ENCODE results near the gene ZNF862.

The ZNF862 gene

GRCh38 chr7:149849174-149849573, 11.0 kb downstream of the ZNF862 start:
- DNase-seq = no peak

DNA sequence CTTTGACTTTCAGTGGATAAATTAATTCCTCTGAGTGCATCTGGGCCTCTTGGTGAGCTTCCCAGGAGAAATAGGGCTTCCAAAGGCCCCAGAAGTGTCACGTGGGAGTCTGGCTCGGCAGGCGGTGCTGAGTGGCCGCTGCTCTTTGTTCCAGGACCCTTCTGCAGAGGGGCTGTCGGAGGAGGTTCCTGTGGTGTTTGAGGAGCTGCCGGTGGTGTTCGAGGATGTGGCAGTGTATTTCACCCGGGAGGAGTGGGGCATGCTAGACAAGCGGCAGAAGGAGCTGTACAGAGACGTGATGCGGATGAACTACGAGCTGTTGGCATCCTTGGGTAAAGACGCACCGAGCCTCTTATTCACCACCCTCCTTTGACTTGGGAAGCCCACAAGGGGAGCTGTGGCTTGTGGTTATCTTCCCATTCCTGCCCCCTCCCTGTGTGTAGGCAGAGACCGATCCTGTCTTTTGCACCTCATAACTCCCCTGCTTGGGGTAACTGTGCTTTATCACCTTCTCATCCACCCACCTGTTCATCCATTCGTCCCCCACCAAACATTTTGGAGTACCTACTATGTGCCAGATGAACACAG, 11.9 kb downstream of the ZNF862 start:
- no peak for DNase-seq

DNA sequence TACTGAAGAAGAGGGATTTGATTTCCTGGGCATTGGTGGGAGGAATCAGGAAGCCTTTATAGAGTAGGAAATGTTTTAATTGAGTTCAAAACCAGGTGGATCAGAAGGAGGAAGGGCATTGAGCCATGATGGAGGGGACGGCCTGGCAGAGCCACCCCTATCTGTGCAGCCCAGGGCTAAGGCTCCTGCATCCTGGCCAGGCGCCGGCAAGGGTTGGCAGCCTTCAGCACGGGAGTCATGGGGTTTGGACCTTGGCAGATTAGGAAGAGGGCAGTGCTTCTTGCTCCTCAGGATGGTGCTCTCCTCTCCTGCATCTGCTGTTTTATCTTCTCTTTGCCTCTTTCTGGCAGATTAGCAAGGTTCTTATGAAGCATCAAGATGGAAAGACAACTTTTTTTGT, 12.5 kb downstream of the ZNF862 start:
- no peak for DNase-seq

- DNase-seq = no peak
Measured at GRCh38 chr7:149851449-149851848, 13.3 kb downstream of the ZNF862 start.

GRCh38 chr7:149853157-149853556, 15.0 kb downstream of the ZNF862 start:
- DNase-seq = no peak

GRCh38 chr7:149854611-149855360, 16.6 kb downstream of the ZNF862 start:
- no peak for DNase-seq

DNA sequence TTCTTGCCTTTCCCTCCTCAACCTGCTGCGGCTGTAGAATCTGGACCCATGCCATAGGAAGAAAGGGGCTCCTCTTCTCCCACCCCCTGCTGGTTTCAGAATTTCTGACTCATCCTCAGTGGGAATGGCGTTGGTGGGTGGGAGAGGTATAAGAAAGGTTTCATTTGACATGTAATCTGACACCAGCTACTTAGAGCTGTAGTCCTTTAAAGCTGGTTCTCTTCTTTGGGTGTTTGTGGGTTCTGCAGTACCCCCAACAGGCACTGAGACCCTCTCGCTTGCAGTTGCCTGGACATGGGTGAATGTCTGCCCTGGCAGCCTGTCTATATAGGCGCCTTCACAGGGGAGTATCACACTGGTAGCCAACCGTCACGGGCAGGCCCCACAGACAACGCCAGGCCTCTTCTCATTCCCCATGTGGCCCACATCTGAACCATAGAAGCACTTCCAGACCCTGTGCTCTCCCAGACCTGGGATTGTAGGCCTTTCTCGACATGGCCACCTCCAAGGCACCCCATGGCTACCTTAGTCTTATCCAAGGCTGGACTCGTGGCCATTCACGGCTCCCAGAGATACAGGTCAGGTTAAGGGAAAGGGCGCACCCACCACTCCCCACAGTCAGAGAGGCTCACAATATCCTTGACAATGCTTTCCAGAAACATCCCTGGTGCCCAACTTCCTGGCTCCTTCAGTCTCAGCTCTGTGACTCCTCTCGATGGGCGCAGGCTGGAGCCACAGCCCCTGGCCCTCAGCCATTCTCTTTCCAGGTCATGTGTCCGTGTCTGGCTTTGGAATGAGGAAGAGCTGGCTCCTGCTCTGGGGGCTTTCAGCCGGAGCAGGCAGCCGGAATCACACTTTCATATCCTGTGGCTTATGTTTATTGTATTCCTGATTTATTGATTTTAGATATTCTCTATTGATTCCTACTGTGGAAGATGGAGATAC, 17.5 kb downstream of the ZNF862 start:
- no peak for DNase-seq

DNA sequence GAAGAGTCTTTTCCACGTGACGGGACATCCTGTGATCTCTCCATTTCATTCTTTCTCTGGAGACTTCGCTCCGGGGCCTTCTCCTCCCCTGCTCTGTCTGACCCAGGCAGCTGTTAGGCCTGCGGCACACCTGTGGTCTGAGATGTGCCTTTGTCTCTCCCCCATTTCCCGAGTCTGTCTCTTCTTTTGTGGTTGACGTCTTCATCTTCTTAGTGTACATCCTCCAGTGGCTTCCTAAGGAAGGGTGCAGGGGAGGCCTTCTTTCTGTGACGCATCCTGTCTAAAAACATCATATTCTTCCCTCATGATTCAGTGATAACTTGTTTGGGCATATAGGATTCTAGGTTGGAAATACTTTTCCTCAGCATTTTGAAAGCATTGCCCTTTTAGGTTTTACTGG, 18.4 kb downstream of the ZNF862 start:
- DNase-seq = no peak

DNA sequence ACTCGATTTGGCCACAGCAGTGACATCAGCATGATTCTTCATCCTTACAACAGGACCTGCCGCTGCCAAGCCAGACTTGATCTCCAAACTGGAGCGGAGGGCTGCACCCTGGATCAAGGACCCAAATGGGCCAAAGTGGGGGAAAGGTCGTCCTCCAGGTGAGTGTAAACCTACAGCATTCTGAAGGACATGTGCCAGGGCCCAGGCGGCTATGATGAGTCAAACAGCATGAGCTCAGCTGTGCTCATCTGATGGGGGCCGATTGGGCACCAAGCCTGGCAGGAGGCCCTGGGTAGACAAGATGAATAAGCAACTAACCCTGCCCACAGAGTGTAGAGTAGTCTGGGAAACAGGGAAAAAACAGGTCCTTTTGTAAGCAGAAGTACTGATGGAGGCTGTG, 21.2 kb downstream of the ZNF862 start:
- DNase-seq = no peak

GRCh38 chr7:149859876-149860275, 21.7 kb downstream of the ZNF862 start:
- no peak for DNase-seq

DNA sequence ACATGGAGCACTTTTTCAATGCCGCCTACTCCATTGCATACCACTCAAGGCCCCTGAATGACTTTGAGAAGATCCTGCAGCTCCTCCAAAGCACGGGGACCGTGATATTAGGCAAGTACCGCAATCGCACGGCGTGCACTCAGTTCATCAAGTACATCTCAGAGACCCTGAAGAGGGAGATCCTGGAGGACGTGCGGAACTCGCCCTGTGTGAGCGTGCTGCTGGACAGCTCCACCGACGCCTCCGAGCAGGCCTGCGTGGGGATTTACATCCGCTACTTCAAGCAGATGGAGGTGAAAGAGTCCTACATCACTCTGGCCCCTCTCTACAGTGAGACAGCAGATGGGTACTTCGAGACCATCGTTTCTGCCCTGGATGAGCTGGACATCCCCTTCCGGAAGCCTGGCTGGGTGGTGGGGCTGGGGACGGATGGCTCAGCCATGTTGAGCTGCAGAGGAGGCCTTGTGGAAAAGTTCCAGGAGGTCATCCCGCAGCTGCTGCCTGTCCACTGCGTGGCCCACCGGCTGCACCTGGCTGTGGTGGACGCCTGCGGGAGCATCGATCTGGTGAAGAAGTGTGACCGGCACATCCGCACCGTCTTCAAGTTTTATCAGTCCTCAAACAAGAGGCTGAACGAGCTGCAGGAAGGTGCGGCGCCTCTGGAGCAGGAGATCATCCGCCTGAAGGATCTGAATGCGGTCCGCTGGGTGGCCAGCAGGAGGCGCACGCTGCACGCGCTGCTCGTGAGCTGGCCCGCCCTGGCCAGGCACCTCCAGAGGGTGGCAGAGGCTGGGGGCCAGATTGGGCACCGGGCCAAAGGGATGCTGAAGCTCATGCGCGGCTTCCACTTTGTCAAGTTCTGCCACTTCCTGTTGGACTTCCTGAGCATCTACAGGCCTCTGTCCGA, 22.9 kb downstream of the ZNF862 start:
- DNase-seq = no peak

DNA sequence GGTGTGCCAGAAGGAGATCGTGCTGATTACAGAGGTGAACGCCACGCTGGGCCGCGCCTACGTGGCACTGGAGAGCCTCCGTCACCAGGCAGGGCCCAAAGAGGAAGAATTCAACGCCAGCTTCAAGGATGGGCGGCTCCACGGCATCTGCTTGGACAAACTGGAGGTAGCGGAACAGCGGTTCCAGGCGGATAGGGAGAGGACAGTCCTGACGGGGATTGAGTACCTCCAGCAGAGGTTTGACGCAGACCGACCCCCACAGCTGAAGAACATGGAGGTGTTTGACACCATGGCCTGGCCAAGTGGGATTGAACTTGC, 23.5 kb downstream of the ZNF862 start:
- DNase-seq = no peak

- no peak for DNase-seq
Measured at GRCh38 chr7:149862156-149862555, 24.0 kb downstream of the ZNF862 start.

DNA sequence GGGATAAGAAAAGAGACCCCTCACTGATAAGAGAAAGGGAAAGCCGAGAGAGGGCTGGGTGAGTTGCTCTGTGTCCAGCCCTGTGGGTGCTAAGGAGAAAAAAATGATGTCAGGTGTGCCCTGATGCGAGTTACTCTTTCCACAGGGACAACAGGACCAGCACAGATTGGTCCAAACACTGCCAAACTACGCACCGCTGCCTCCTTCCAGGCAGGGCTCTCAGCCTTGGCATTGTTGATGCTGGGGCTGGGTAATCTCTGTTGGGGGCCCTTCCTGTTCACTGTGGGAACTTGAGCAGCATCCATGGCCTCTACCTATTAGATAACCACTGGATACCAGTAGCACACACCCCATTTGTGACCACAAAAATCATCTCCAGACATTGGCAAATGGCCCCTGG, 25.3 kb downstream of the ZNF862 start:
- no peak for DNase-seq

GRCh38 chr7:149864023-149864422, 25.8 kb downstream of the ZNF862 start:
- DNase-seq = no peak

- no peak for DNase-seq
Measured at GRCh38 chr7:149864751-149865150, 26.6 kb downstream of the ZNF862 start.

DNA sequence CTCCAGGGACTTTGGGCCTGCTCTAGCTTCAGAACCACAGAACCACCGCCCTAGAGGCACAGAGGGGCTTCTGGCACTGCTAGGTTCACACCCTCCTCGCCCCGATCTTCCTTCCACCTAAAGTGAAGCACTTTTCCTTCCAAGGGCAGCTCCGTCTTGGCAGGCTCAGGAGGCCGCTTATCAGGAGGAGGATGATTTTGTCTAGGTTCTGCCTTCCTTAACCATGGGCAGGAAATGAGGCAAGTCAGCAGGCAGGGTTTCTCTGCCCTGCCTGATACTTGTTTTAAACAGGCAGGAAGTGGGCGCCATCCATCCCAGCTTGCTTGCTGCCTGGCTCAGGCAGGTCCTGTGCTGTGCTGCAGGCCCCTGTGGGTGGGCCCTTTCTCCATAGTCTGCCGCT, 27.3 kb downstream of the ZNF862 start:
- DNase-seq = peak in 2 of 4 experiments; percentile 48 to 56

DNA sequence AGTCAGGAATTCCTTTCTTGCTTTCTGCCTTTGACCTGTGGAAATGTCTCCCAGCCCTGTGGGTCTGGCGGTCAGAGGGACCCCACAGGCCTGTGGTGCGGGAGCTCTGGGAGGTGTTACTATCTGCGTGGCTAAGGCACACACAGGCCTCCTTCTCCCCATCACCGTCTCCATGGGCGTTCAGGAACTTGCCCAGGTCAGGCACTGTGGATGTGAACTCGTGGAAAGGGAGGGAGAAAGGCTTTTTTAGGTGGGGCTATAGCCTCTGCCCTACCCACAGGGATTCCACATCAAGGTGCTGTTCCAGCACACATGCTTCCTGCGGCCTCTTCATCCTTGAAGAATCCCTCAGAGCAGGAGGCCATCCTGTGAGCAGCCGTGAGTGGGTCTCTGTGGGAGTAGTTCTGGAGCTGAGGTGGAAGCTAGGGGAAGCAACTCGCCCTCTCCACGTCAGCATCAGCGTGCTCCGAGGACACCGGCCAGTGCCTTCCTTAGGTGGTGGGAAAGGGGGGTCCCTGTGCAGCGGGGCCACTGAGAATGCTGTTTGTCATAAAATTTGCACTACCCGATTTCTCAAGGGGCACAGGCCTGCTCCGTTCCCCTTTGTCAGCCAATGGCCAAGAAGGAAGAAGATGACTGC, 28.1 kb downstream of the ZNF862 start:
- no peak for DNase-seq

GRCh38 chr7:149866779-149867447, 28.7 kb downstream of the ZNF862 start:
- no peak for DNase-seq

DNA sequence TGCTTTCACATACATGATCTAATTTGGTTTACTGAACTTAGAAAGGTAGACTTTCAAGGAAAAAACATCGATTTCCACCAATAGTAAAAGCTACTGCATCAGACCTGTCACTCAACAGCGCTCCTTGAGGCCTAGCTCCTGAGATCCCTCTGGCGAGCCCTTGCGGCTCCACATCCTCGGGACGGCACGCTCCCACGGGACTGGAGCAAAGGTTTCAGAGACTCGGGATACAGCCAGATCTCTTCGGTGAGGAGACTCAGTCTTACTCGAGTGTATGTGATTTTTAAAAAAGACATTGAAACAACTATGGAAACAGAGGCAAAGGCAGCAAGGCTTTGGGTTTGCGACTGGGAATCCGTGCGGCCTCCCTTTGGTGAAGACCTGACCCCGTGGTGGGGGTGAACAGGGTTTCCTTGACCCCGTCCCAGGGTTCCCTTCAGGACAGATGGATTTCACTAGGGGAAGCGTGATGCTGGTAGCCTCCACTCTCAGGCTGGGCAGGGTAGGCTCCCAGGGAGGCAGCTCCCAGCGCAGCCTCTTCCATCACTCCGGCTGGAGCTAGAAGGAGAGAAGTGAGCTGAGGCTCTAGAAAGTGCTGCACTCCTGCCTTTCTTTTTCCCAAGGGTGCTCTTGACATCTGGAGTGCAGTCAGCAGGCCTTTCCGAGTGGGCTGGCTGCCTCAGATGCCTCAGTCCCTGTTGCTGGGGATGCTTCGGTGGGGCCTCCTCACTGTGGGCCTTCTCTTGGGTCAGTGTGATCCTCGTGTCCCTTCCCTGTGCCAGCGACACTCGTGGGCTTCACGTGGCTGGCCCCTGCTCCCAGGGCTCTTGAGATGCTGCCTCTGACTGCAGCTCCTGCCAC, 29.8 kb downstream of the ZNF862 start:
- DNase-seq = no peak

All from activated CD4-positive, CD25-positive, alpha-beta regulatory T cell (primary cell).